Upper lobe of left lung (tissue), 6 donors: Measurements from ENCODE around the gene FCRLA. TPM values are rescaled to one million over a fixed set of nuclear protein-coding genes. Genes with fewer than 3 reads are reported as not detected.

Source experiments
- ATAC-seq, 2 donors: fragments of 200-7000 bp; cut with Tn5 transposase; one replicate each; pipeline ENCODE4 v1.9.1; 2022; ENCODE audit warnings: mild to moderate bottlenecking in 2 of 2, moderate library complexity in 2 of 2; ENCODE audit not compliant: low FRiP score in 2 of 2
- DNase-seq, 2 donors: peaks; one replicate each; pipeline ENCODE4 v3.0.0-alpha.2; 2019 to 2020
- H3K27ac ChIP-seq, 4 donors: fragments of 200-600 bp; sonication (generic); one replicate each; pipeline ENCODE4 v1.5.1; 2016 to 2019
- H3K27me3 ChIP-seq, 4 donors: fragments of 200-600 bp; sonication (generic); one replicate each; pipeline ENCODE4 v1.5.1; 2017 to 2019
- H3K36me3 ChIP-seq, 4 donors: fragments of 200-600 bp; sonication (generic); one replicate each; pipeline ENCODE4 v1.5.1; 2016 to 2019
- H3K4me1 ChIP-seq, 4 donors: fragments of 200-600 bp; sonication (generic); one replicate each; pipeline ENCODE4 v1.5.1; 2018 to 2019
- H3K4me3 ChIP-seq, 4 donors: fragments of 200-600 bp; sonication (generic); one replicate each; pipeline ENCODE4 v1.5.1; 2017 to 2019; ENCODE audit warnings: mild to moderate bottlenecking in 2 of 4, moderate library complexity in 1 of 4
- H3K9me3 ChIP-seq, 4 donors: fragments of 200-600 bp; sonication (generic); one replicate each; pipeline ENCODE4 v1.5.1; 2018 to 2019
- CTCF ChIP-seq, 6 experiments: fragments of 450-650 bp in 4 of 6; fragments of 200-600 bp in 2 of 6; sonication (generic) in 2 of 6; IDR thresholded peaks; one replicate each; pipeline ENCODE4 v1.5.1; 2016 to 2019; ENCODE audit warnings: antibody characterized with exemption in 6 of 6
- EP300 ChIP-seq, 4 donors: sonication (generic); formaldehyde crosslinking; IDR thresholded peaks; one replicate each; pipeline ENCODE4 v1.5.1; 2017; ENCODE audit warnings: antibody characterized with exemption in 4 of 4, control low read depth in 2 of 4
- POLR2A ChIP-seq, 4 donors: fragments of 450-650 bp; IDR thresholded peaks; one replicate each; pipeline ENCODE4 v1.5.1; 2016 to 2017; ENCODE audit warnings: antibody characterized with exemption in 4 of 4, mild to moderate bottlenecking in 2 of 4
- POLR2AphosphoS5 ChIP-seq, 2 donors: sonication (generic); formaldehyde crosslinking; IDR thresholded peaks; one replicate each; pipeline ENCODE4 v1.5.1; 2017; ENCODE audit warnings: antibody characterized with exemption in 2 of 2
- WGBS, 2 donors: methylation state at CpG; one replicate each; pipeline ENCODE4 v1.1.5; 2017 to 2018; 5-methylcytosine and 5-hydroxymethylcytosine counted together
- total RNA-seq, 6 donors: library from RNA; depleted of rRNA in 4 of 6; stranded (reverse); fragments of >200 nt in 4 of 6; gene quantifications; one replicate each; pipeline versions ENCODE4 v1.1.0 to v1.2.1, GENCODE V29; 2016 to 2021
- donor health status: DM: no; HTN: no; CAD: no; lungs with moderate emphysema.
- donor health status: DM: no; HTN: yes; CAD: no; lungs with severe emphysema.

Gene FCRLA
- total RNA-seq, 6 donors from 2014 or later = 0.52 to 1.2 (median 1.0) TPM; not detected in 3

GRCh38 chr1:161720422-161720821, 13.4 kb downstream of the FCRLA start:
- no peak for DNase-seq
- no peak overlapping the region for H3K27ac ChIP-seq
- peaks cover 0 to 15% (median 5%) of the 10 kb centered on the region in 4 donors for H3K4me1 ChIP-seq
- no peak overlapping the region for H3K4me3 ChIP-seq
- 89 to 91% methylated on average over 1 of the region's 1 CpG for WGBS, 2 donors
- H3K9me3 ChIP-seq = no peaks in the 10 kb centered on the region
- ATAC-seq = no peak
- H3K36me3 ChIP-seq = no peaks in the 10 kb centered on the region
- H3K27me3 ChIP-seq = no peaks in the 10 kb centered on the region
- TF ChIP-seq POLR2AphosphoS5 (IDR thresholded peaks at IDR 0.05) = no peak
- TF ChIP-seq CTCF (IDR thresholded peaks at IDR 0.05) = no peak
- TF ChIP-seq POLR2A (IDR thresholded peaks at IDR 0.05) = no peak
- no peak for TF ChIP-seq EP300 (IDR thresholded peaks at IDR 0.05)

- H3K27ac ChIP-seq = no peak within 1 kb of the TSS
- no peaks in the 10 kb centered on the region for H3K9me3 ChIP-seq
- DNase-seq (no peak), ATAC-seq (no peak)
- H3K27me3 ChIP-seq = no peaks in the 10 kb centered on the region
- no peak within 1 kb of the TSS for H3K4me3 ChIP-seq
- peaks cover 7 to 22% (median 11%) of the 10 kb centered on the region in 4 donors for H3K4me1 ChIP-seq
- no peaks in the 10 kb centered on the region for H3K36me3 ChIP-seq
- WGBS, 2 donors = 44 to 57% methylated on average over 3 to 4 of the region's 4 CpGs
- TF ChIP-seq EP300 (IDR thresholded peaks at IDR 0.05) (no peak), POLR2A (IDR thresholded peaks at IDR 0.05) (no peak), POLR2AphosphoS5 (IDR thresholded peaks at IDR 0.05) (no peak), CTCF (IDR thresholded peaks at IDR 0.05) (no peak)
These were observed 14.1 kb downstream of the FCRLA start, which contains the start of gene FCRLB for GRCh38 chr1:161720956-161721737. Gene FCRLB (plus strand): TSS chr1:161721544. CDS start chr1:161722673, 1,129 bp downstream.

GRCh38 chr1:161721738-161722343, 14.8 kb downstream of the FCRLA start:
- WGBS, 2 donors = 66 to 81% methylated on average over 8 of the region's 8 CpGs
- peak in 1 of 2 donors; percentile 60 for DNase-seq

GRCh38 chr1:161722406-161722805, 15.4 kb downstream of the FCRLA start:
- TF ChIP-seq EP300 (IDR thresholded peaks at IDR 0.05) = no peak
- no peak for TF ChIP-seq POLR2A (IDR thresholded peaks at IDR 0.05)
- TF ChIP-seq POLR2AphosphoS5 (IDR thresholded peaks at IDR 0.05) = no peak
- TF ChIP-seq CTCF (IDR thresholded peaks at IDR 0.05) = no peak
- no peak overlapping the region for H3K27ac ChIP-seq
- DNase-seq = no peak
- peaks cover 11 to 30% (median 13%) of the 10 kb centered on the region in 4 donors for H3K4me1 ChIP-seq
- WGBS, 2 donors = 89 to 100% methylated on average over 1 of the region's 1 CpG
- H3K4me3 ChIP-seq = no peak overlapping the region
- H3K9me3 ChIP-seq = no peaks in the 10 kb centered on the region
- H3K27me3 ChIP-seq = no peaks in the 10 kb centered on the region
- no peaks in the 10 kb centered on the region for H3K36me3 ChIP-seq
- ATAC-seq = no peak

More at GRCh38 chr1:161721738-161722343, 14.8 kb downstream of the FCRLA start:
- H3K4me1 ChIP-seq = peaks cover 11 to 26% (median 12%) of the 10 kb centered on the region in 4 donors
- H3K4me3 ChIP-seq = no peak overlapping the region
- peak in 1 of 2 donors; percentile 57 for ATAC-seq
- no peaks in the 10 kb centered on the region for H3K9me3 ChIP-seq
- no peaks in the 10 kb centered on the region for H3K27me3 ChIP-seq
- TF ChIP-seq POLR2A (IDR thresholded peaks at IDR 0.05) (no peak), POLR2AphosphoS5 (IDR thresholded peaks at IDR 0.05) (no peak), CTCF (IDR thresholded peaks at IDR 0.05) (no peak), EP300 (IDR thresholded peaks at IDR 0.05) (no peak)
- no peak overlapping the region for H3K27ac ChIP-seq
- H3K36me3 ChIP-seq = no peaks in the 10 kb centered on the region
